Stimulated activated naive CD8-positive, alpha-beta T cell treated with anti-CD3 and anti-CD28 coated beads, Interleukin-15, Interleukin-2, amounts not matched to agents 100 ng/mL and 50 ng/mL, for 24 hours (primary cell): ENCODE data around the gene ADAD2.

ENCODE experiments used
- H3K27ac Mint-ChIP-seq: one replicate; pipeline ENCODE4 v1.8.0; 2021; ENCODE audit warnings: mild to moderate bottlenecking, mixed read lengths
- H3K27me3 Mint-ChIP-seq: one replicate; pipeline ENCODE4 v1.8.0; 2021; ENCODE audit warnings: mixed read lengths
- H3K36me3 Mint-ChIP-seq: one replicate; pipeline ENCODE4 v1.8.0; 2021; ENCODE audit warnings: low read depth, mixed read lengths
- H3K4me1 Mint-ChIP-seq: one replicate; pipeline ENCODE4 v1.8.0; 2021; ENCODE audit warnings: low read depth, mixed read lengths
- H3K4me3 Mint-ChIP-seq: one replicate; pipeline ENCODE4 v1.8.0; 2021; ENCODE audit warnings: mild to moderate bottlenecking, mixed read lengths
- H3K9me3 Mint-ChIP-seq: one replicate; pipeline ENCODE4 v1.8.0; 2021; ENCODE audit warnings: mixed read lengths

Gene ADAD2

GRCh38 chr16:84218176-84218823, 27.3 kb downstream of the ADAD2 start:
- H3K27ac Mint-ChIP-seq = no peak overlapping the region
- H3K36me3 Mint-ChIP-seq = no peaks in the 10 kb centered on the region
- H3K4me1 Mint-ChIP-seq = no peaks in the 10 kb centered on the region
- no peaks in the 10 kb centered on the region for H3K27me3 Mint-ChIP-seq
- no peaks in the 10 kb centered on the region for H3K9me3 Mint-ChIP-seq
- no peak overlapping the region for H3K4me3 Mint-ChIP-seq

- Mint-ChIP-seq H3K27me3 (no peaks in the 10 kb centered on the region), H3K27ac (no peak overlapping the region), H3K4me3 (no peak overlapping the region), H3K36me3 (no peaks in the 10 kb centered on the region), H3K4me1 (no peaks in the 10 kb centered on the region), H3K9me3 (no peaks in the 10 kb centered on the region)
These were observed 28.0 kb downstream of the ADAD2 start for GRCh38 chr16:84218956-84219355.

- H3K36me3 Mint-ChIP-seq = no peaks in the 10 kb centered on the region
- no peak overlapping the region for H3K27ac Mint-ChIP-seq
- H3K4me1 Mint-ChIP-seq = no peaks in the 10 kb centered on the region
- no peak overlapping the region for H3K4me3 Mint-ChIP-seq
- H3K9me3 Mint-ChIP-seq = no peaks in the 10 kb centered on the region
- H3K27me3 Mint-ChIP-seq = peaks cover 6% of the 10 kb centered on the region
These were observed 29.9 kb downstream of the ADAD2 start for GRCh38 chr16:84220851-84221250.

GRCh38 chr16:84223456-84223855, 32.5 kb downstream of the ADAD2 start:
- Mint-ChIP-seq H3K4me1 (no peaks in the 10 kb centered on the region), H3K9me3 (no peaks in the 10 kb centered on the region), H3K36me3 (no peaks in the 10 kb centered on the region), H3K27me3 (peaks cover 10% of the 10 kb centered on the region), H3K4me3 (no peak overlapping the region), H3K27ac (no peak overlapping the region)

- Mint-ChIP-seq H3K27ac (no peak overlapping the region), H3K9me3 (no peaks in the 10 kb centered on the region), H3K36me3 (no peaks in the 10 kb centered on the region), H3K4me1 (no peaks in the 10 kb centered on the region), H3K4me3 (no peak overlapping the region), H3K27me3 (peaks cover 10% of the 10 kb centered on the region)
These were observed 33.6 kb downstream of the ADAD2 start for GRCh38 chr16:84224554-84224953.

- Mint-ChIP-seq H3K27me3 (peaks cover 10% of the 10 kb centered on the region), H3K4me3 (no peak overlapping the region), H3K4me1 (no peaks in the 10 kb centered on the region), H3K36me3 (no peaks in the 10 kb centered on the region), H3K9me3 (no peaks in the 10 kb centered on the region), H3K27ac (no peak overlapping the region)
These were observed 34.2 kb downstream of the ADAD2 start for GRCh38 chr16:84225126-84225525.

- no peaks in the 10 kb centered on the region for H3K36me3 Mint-ChIP-seq
These were observed 34.6 kb downstream of the ADAD2 start for GRCh38 chr16:84225571-84225970.

GRCh38 chr16:84226026-84226425, 35.1 kb downstream of the ADAD2 start:
- Mint-ChIP-seq H3K9me3 (no peaks in the 10 kb centered on the region), H3K36me3 (no peaks in the 10 kb centered on the region), H3K4me1 (no peaks in the 10 kb centered on the region), H3K27ac (no peak overlapping the region), H3K27me3 (peaks cover 10% of the 10 kb centered on the region), H3K4me3 (no peak overlapping the region)

More at GRCh38 chr16:84225571-84225970, 34.6 kb downstream of the ADAD2 start:
- Mint-ChIP-seq H3K4me1 (no peaks in the 10 kb centered on the region), H3K27me3 (peaks cover 10% of the 10 kb centered on the region), H3K4me3 (no peak overlapping the region), H3K9me3 (no peaks in the 10 kb centered on the region), H3K27ac (no peak overlapping the region)

GRCh38 chr16:84227548-84227947, 36.6 kb downstream of the ADAD2 start:
- peaks cover 10% of the 10 kb centered on the region for H3K27me3 Mint-ChIP-seq
- H3K4me1 Mint-ChIP-seq = no peaks in the 10 kb centered on the region
- H3K4me3 Mint-ChIP-seq = no peak overlapping the region

GRCh38 chr16:84228256-84228838, 37.4 kb downstream of the ADAD2 start:
- Mint-ChIP-seq H3K4me1 (no peaks in the 10 kb centered on the region), H3K36me3 (no peaks in the 10 kb centered on the region), H3K4me3 (no peak overlapping the region), H3K27ac (no peak overlapping the region), H3K9me3 (no peaks in the 10 kb centered on the region), H3K27me3 (peaks cover 10% of the 10 kb centered on the region)

More at GRCh38 chr16:84227548-84227947, 36.6 kb downstream of the ADAD2 start:
- Mint-ChIP-seq H3K27ac (no peak overlapping the region), H3K36me3 (no peaks in the 10 kb centered on the region), H3K9me3 (no peaks in the 10 kb centered on the region)

GRCh38 chr16:84229471-84229870, 38.5 kb downstream of the ADAD2 start:
- Mint-ChIP-seq H3K36me3 (no peaks in the 10 kb centered on the region), H3K4me3 (no peak overlapping the region), H3K9me3 (no peaks in the 10 kb centered on the region), H3K4me1 (no peaks in the 10 kb centered on the region), H3K27ac (no peak overlapping the region), H3K27me3 (peaks cover 9% of the 10 kb centered on the region)

GRCh38 chr16:84232060-84232459, 41.1 kb downstream of the ADAD2 start:
- Mint-ChIP-seq H3K9me3 (no peaks in the 10 kb centered on the region), H3K4me3 (no peak overlapping the region)

GRCh38 chr16:84232969-84233368, 42.0 kb downstream of the ADAD2 start:
- Mint-ChIP-seq H3K9me3 (no peaks in the 10 kb centered on the region), H3K4me1 (no peaks in the 10 kb centered on the region)

More at GRCh38 chr16:84232060-84232459, 41.1 kb downstream of the ADAD2 start:
- Mint-ChIP-seq H3K27ac (no peak overlapping the region), H3K36me3 (no peaks in the 10 kb centered on the region), H3K4me1 (no peaks in the 10 kb centered on the region), H3K27me3 (peaks cover 4% of the 10 kb centered on the region)

GRCh38 chr16:84233748-84234147, 42.8 kb downstream of the ADAD2 start:
- Mint-ChIP-seq H3K27me3 (peaks cover under 1% of the 10 kb centered on the region), H3K4me1 (no peaks in the 10 kb centered on the region), H3K9me3 (no peaks in the 10 kb centered on the region), H3K36me3 (no peaks in the 10 kb centered on the region), H3K4me3 (no peak overlapping the region), H3K27ac (no peak overlapping the region)

More at GRCh38 chr16:84232969-84233368, 42.0 kb downstream of the ADAD2 start:
- Mint-ChIP-seq H3K27me3 (no peaks in the 10 kb centered on the region), H3K27ac (no peak overlapping the region), H3K4me3 (no peak overlapping the region), H3K36me3 (no peaks in the 10 kb centered on the region)

- Mint-ChIP-seq H3K36me3 (no peaks in the 10 kb centered on the region), H3K27me3 (peaks cover 8% of the 10 kb centered on the region), H3K4me1 (no peaks in the 10 kb centered on the region), H3K27ac (no peak overlapping the region), H3K4me3 (no peak overlapping the region), H3K9me3 (no peaks in the 10 kb centered on the region)
These were observed 43.6 kb downstream of the ADAD2 start for GRCh38 chr16:84234321-84235241.
